H1 (cell line): ENCODE data around the gene IVNS1ABP. TPM values are rescaled to one million over a fixed set of nuclear protein-coding genes. Genes with fewer than 3 reads are reported as not detected.

Source experiments
- CTCF ChIA-PET: fragments of 300-600 bp; sonication (Branson Sonifier 250); formaldehyde crosslinking; loops from one replicate; lab custom pipeline; 2021; ENCODE audit not compliant: partially characterized antibody; lab: Charles Lee
- POLR2A ChIA-PET: fragments of 300-600 bp; sonication (Branson Sonifier 250); formaldehyde crosslinking; loops from one replicate; lab custom pipeline; 2021; ENCODE audit warnings: inconsistent platforms; ENCODE audit not compliant: partially characterized antibody; lab: Charles Lee
- DNase-seq, 2 experiments: peaks; one replicate each; pipeline versions ENCODE4 v3.0.0 to v3.0.0-alpha.2; 2010 to 2022; ENCODE audit warnings: low spot score in 2 of 2, low read depth in 1 of 2, mixed read lengths in 1 of 2
- FAIRE-seq: peaks from 2 replicates; lab custom pipeline; 2011; peaks lifted over from hg19 to GRCh38; lab: Jason Lieb, UNC
- H2AFZ ChIP-seq: 2 replicates; pipeline ENCODE4 v1.8.1; 2012; ENCODE audit warnings: low read length, inconsistent platforms
- H2AK5ac ChIP-seq: 2 replicates; pipeline ENCODE4 v1.6.1; 2013; ENCODE audit warnings: low read depth, low read length
- H2BK120ac ChIP-seq: replicated peaks from 2 replicates; pipeline ENCODE3; 2013; ENCODE audit warnings: low read depth, low read length, inconsistent platforms
- H2BK12ac ChIP-seq: 2 replicates; pipeline ENCODE4 v1.6.1; 2013; ENCODE audit warnings: low read depth, low read length
- H2BK15ac ChIP-seq: 2 replicates; pipeline ENCODE4 v1.6.1; 2013; ENCODE audit warnings: low read length
- H2BK20ac ChIP-seq: 2 replicates; pipeline ENCODE4 v1.6.1; 2013; ENCODE audit warnings: low read length
- H2BK5ac ChIP-seq: 2 replicates; pipeline ENCODE4 v1.6.1; 2013; ENCODE audit warnings: low read depth, low read length
- H3K14ac ChIP-seq: 2 replicates; pipeline ENCODE4 v1.6.1; 2013; ENCODE audit warnings: inconsistent platforms; ENCODE audit not compliant: insufficient read length
- H3K18ac ChIP-seq: 2 replicates; pipeline ENCODE4 v1.6.1; 2013; ENCODE audit warnings: low read length; ENCODE audit errors: extremely low read depth
- H3K23ac ChIP-seq: 2 replicates; pipeline ENCODE4 v1.6.1; 2013; ENCODE audit warnings: inconsistent platforms; ENCODE audit not compliant: insufficient read length
- H3K23me2 ChIP-seq: 2 replicates; pipeline ENCODE4 v1.6.1; 2013; ENCODE audit warnings: low read depth, low read length
- H3K27ac ChIP-seq: 2 replicates; pipeline ENCODE4 v1.6.1; 2011; ENCODE audit warnings: low read depth, low read length, inconsistent platforms
- H3K27me3 ChIP-seq, 4 experiments: replicated peaks in 1 of 4; 1 replicate in 1 of 4; 2 replicates in 3 of 4; pipeline versions ENCODE4 v1.6.1 to v1.8.1; 2011 to 2013; ENCODE audit warnings: low read length in 3 of 4, mild to moderate bottlenecking in 3 of 4, inconsistent platforms in 2 of 4, mixed read lengths in 2 of 4, moderate library complexity in 1 of 4; ENCODE audit not compliant: control insufficient read depth in 3 of 4, insufficient read depth in 3 of 4; ENCODE audit errors: extremely low read depth in 1 of 4
- H3K36me3 ChIP-seq, 4 experiments: 2 replicates each; pipeline versions ENCODE4 v1.6.1 to v1.8.1; 2011 to 2013; ENCODE audit warnings: mild to moderate bottlenecking in 4 of 4, low read length in 3 of 4, moderate library complexity in 2 of 4, control low read depth in 1 of 4, inconsistent platforms in 1 of 4; ENCODE audit not compliant: insufficient read depth in 4 of 4, control insufficient read depth in 2 of 4
- H3K4ac ChIP-seq: replicated peaks from 2 replicates; pipeline ENCODE3; 2013; ENCODE audit warnings: low read length, low read depth, mixed read lengths, inconsistent platforms; ENCODE audit not compliant: insufficient read length
- H3K4me1 ChIP-seq, 4 experiments: replicated peaks in 1 of 4; 1 replicate in 1 of 4; 2 replicates in 3 of 4; pipeline versions ENCODE4 v1.6.1 to v1.8.1; 2011 to 2013; ENCODE audit warnings: low read length in 3 of 4, inconsistent platforms in 2 of 4, mixed read lengths in 1 of 4; ENCODE audit not compliant: insufficient read depth in 4 of 4, control insufficient read depth in 3 of 4
- H3K4me2 ChIP-seq, 2 experiments: 2 replicates each; pipeline versions ENCODE4 v1.6.1 to v1.8.1; 2011 to 2013; ENCODE audit warnings: low read depth in 2 of 2, low read length in 2 of 2, control low read depth in 1 of 2, inconsistent platforms in 1 of 2, mild to moderate bottlenecking in 1 of 2; ENCODE audit not compliant: insufficient read depth in 1 of 2
- H3K4me3 ChIP-seq, 4 experiments: fragments of 200-600, 300-600 bp in 1 of 4; sonication (generic), shearing (Covaris generic), sonication (Bioruptor Twin) in 1 of 4; 2 replicates each; pipeline versions ENCODE4 v1.5.1 to v1.8.1; 2011 to 2016; ENCODE audit warnings: low read length in 4 of 4, low read depth in 3 of 4, control low read depth in 2 of 4, inconsistent platforms in 2 of 4, mild to moderate bottlenecking in 2 of 4, mixed read lengths in 1 of 4, moderate library complexity in 1 of 4; ENCODE audit not compliant: insufficient read depth in 2 of 4; ENCODE audit errors: extremely low read depth in 1 of 4
- H3K56ac ChIP-seq: replicated peaks from 2 replicates; pipeline ENCODE3; 2013; ENCODE audit warnings: low read depth, mild to moderate bottlenecking, mixed read lengths, low read length, inconsistent platforms; ENCODE audit not compliant: insufficient read length
- H3K79me1 ChIP-seq: 2 replicates; pipeline ENCODE4 v1.6.1; 2013; ENCODE audit warnings: low read depth, low read length, control low read depth
- H3K79me2 ChIP-seq, 2 experiments: 2 replicates each; pipeline versions ENCODE4 v1.6.1 to v1.8.1; 2012 to 2013; ENCODE audit warnings: low read length in 2 of 2, mild to moderate bottlenecking in 2 of 2, inconsistent platforms in 1 of 2; ENCODE audit not compliant: insufficient read depth in 2 of 2, control insufficient read depth in 1 of 2
- H3K9ac ChIP-seq, 4 experiments: replicated peaks in 1 of 4; 1 replicate in 1 of 4; 2 replicates in 3 of 4; pipeline versions ENCODE4 v1.6.1 to v1.8.1; 2011 to 2013; ENCODE audit warnings: low read depth in 3 of 4, low read length in 3 of 4, control low read depth in 2 of 4, mild to moderate bottlenecking in 2 of 4, moderate library complexity in 2 of 4, inconsistent platforms in 1 of 4; ENCODE audit errors: extremely low read depth in 1 of 4
- H3K9me3 ChIP-seq, 2 experiments: 2 replicates each; pipeline versions ENCODE4 v1.6.1 to v1.8.1; 2012 to 2013; ENCODE audit warnings: mild to moderate bottlenecking in 2 of 2, moderate library complexity in 2 of 2, control low read depth in 1 of 2, inconsistent platforms in 1 of 2, low read depth in 1 of 2, low read length in 1 of 2, mixed read lengths in 1 of 2; ENCODE audit not compliant: insufficient read depth in 2 of 2
- H4K20me1 ChIP-seq, 2 experiments: replicated peaks in 1 of 2; 2 replicates each; pipeline versions ENCODE3 to v1.8.1; 2011 to 2013; ENCODE audit warnings: inconsistent platforms in 2 of 2, low read length in 2 of 2, mild to moderate bottlenecking in 1 of 2; ENCODE audit not compliant: insufficient read depth in 2 of 2, control insufficient read depth in 1 of 2
- H4K5ac ChIP-seq: 2 replicates; pipeline ENCODE4 v1.6.1; 2013; ENCODE audit warnings: low read length, low read depth, mixed read lengths, inconsistent platforms; ENCODE audit not compliant: insufficient read length
- H4K8ac ChIP-seq: 2 replicates; pipeline ENCODE4 v1.8.0; 2013; ENCODE audit warnings: mild to moderate bottlenecking, moderate library complexity, low read length, inconsistent platforms; ENCODE audit not compliant: insufficient read depth; ENCODE audit errors: extremely low read depth
- H4K91ac ChIP-seq: replicated peaks from 2 replicates; pipeline ENCODE3; 2013; ENCODE audit warnings: low read length, mixed read lengths, inconsistent platforms; ENCODE audit not compliant: insufficient read length
- ASH2L ChIP-seq: fragments of 200-600, 300-600 bp; sonication (generic); IDR thresholded peaks from one replicate; pipeline ENCODE4 v1.7.1; 2017; ENCODE audit warnings: low read length
- CEBPB ChIP-seq: IDR thresholded peaks from 2 replicates; pipeline ENCODE4 v1.6.1; 2012; ENCODE audit warnings: low read depth, low read length
- EGR1 ChIP-seq: IDR thresholded peaks from 2 replicates; pipeline ENCODE4 v1.6.1; 2011; ENCODE audit warnings: low read depth, low read length, borderline replicate concordance
- FOSL1 ChIP-seq: IDR thresholded peaks from 2 replicates; pipeline ENCODE4 v1.6.1; 2011; ENCODE audit warnings: mild to moderate bottlenecking, low read depth, low read length, moderate library complexity; ENCODE audit not compliant: insufficient read depth
- PHF8 ChIP-seq: fragments of 200-600 bp; sonication (generic); conservative IDR thresholded peaks from 2 replicates; pipeline ENCODE4 v1.7.1; 2012; ENCODE audit warnings: low read depth, mild to moderate bottlenecking, inconsistent platforms, low read length, moderate library complexity
- RXRA ChIP-seq: IDR thresholded peaks from 2 replicates; pipeline ENCODE4 v1.6.1; 2011; ENCODE audit warnings: low read depth, mild to moderate bottlenecking, low read length, moderate library complexity; ENCODE audit not compliant: insufficient read depth
- WGBS, 2 experiments: shearing (Covaris generic) in 1 of 2; methylation state at CpG; one replicate each; pipeline versions ENCODE4 v1.1.6 to v1.1.7; 2013 to 2015; ENCODE audit warnings: low lambda C conversion rate in 2 of 2, mixed read lengths in 2 of 2, inconsistent platforms in 1 of 2, low coverage in 1 of 2, missing lambda C conversion rate in 1 of 2; ENCODE audit not compliant: insufficient replicate concordance in 2 of 2, insufficient coverage in 1 of 2, insufficient read length in 1 of 2; ENCODE audit errors: extremely low coverage in 1 of 2, missing lambda C conversion rate in 1 of 2; 5-methylcytosine and 5-hydroxymethylcytosine counted together
- polyA plus RNA-seq, 7 experiments: library from polyadenylated mRNA; depleted of rRNA in 3 of 7; stranded (reverse) in 5 of 7; unstranded in 2 of 7; fragments of >200 nt in 5 of 7; fragments of 200-250 nt in 2 of 7; gene quantifications; 1 replicate in 5 of 7; 2 replicates in 1 of 7; 4 replicates in 1 of 7; pipeline versions ENCODE4 v1.2.1 to v1.2.3, GENCODE V29; 2011 to 2013; ENCODE audit warnings: missing spikeins in 2 of 7, mixed read lengths in 2 of 7
- total RNA-seq: library from RNA; stranded (reverse); fragmentation: NEBNext Ultra II Directional; extraction: Animal tissue kit (Norgen Biotek cat#: 25700); gene quantifications from 2 replicates; pipeline ENCODE4 v1.2.1, GENCODE V29; 2021
- TF ChIP-seq, protein P1 (sequence below), 3 experiments: IDR thresholded peaks; 1 replicate in 2 of 3; 2 replicates in 1 of 3; pipeline versions ENCODE4 v1.5.1 to v1.6.1; 2011; ENCODE audit warnings: low read length in 3 of 3, mild to moderate bottlenecking in 3 of 3, inconsistent platforms in 2 of 3, low read depth in 1 of 3, moderate library complexity in 1 of 3; ENCODE audit not compliant: insufficient read depth in 1 of 3; ENCODE audit errors: control extremely low read depth in 1 of 3

IVNS1ABP gene
- total and polyA plus RNA-seq, 2 of the 8 experiments (the other 6 are each of a cell fraction or from before 2014, with no cell fraction given): 65.9 to 189 TPM

DNA sequence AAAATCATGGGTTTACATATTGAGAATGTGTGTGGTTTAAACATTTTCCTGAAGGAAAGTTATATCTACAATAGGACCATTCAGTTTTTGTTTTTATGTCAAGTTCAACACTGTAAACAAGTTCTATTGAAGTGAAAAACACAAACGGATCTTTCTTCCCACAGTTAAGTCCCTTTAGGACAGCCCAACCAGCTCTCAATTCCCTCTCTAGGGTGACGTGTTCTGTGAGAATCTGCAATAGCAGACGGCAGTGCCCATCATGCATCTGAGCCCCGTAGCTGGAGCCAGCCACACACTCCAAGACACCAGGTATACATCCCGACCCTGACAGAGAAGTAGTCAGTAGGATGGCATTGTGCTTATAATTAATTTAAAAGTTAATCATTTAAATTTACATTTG lies 26.3 kb upstream of the IVNS1ABP start:
- 90% methylated on average over 5 of the region's 5 CpGs; no CpG with 5 or more reads in 1 of the 2 experiments for WGBS, 2 experiments
- ChIA-PET POLR2A (no interaction called here), CTCF (no interaction called here)
- H4K91ac ChIP-seq: no peak overlapping the region
- H3K4ac ChIP-seq: no peak overlapping the region
- no peak overlapping the region for H3K9ac ChIP-seq
- H2BK120ac ChIP-seq: no peak overlapping the region
- H3K36me3 ChIP-seq: no peaks in the 10 kb centered on the region
- H3K14ac ChIP-seq: no peak overlapping the region
- DNase-seq: no peak
- H2BK5ac ChIP-seq: no peak overlapping the region
- no peak overlapping the region for H3K18ac ChIP-seq
- no peak overlapping the region for H2BK12ac ChIP-seq
- no peak overlapping the region for H3K56ac ChIP-seq
- no peak overlapping the region for H2BK15ac ChIP-seq
- no peaks in the 10 kb centered on the region for H4K20me1 ChIP-seq
- no peaks in the 10 kb centered on the region for H3K9me3 ChIP-seq
- no peak overlapping the region for H2BK20ac ChIP-seq
- H3K27ac ChIP-seq: no peak overlapping the region
- no peak for FAIRE-seq
- H3K79me1 ChIP-seq: no peaks in the 10 kb centered on the region
- no peak overlapping the region for H3K4me3 ChIP-seq
- no peak overlapping the region for H2AK5ac ChIP-seq
- H4K8ac ChIP-seq: no peak overlapping the region
- H3K27me3 ChIP-seq: no peaks in the 10 kb centered on the region
- no peaks in the 10 kb centered on the region for H3K23me2 ChIP-seq
- H3K4me2 ChIP-seq: no peak overlapping the region
- H3K4me1 ChIP-seq: peaks cover 0 to 2% (median 0%) of the 10 kb centered on the region in 4 experiments; a peak in 1 of 7 replicates
- no peak overlapping the region for H4K5ac ChIP-seq
- H2AFZ ChIP-seq: no peak overlapping the region
- no peak overlapping the region for H3K23ac ChIP-seq
- TF ChIP-seq ASH2L (no peak), RXRA (no peak), FOSL1 (no peak), CEBPB (no peak), EGR1 (no peak), PHF8 (no peak)
- TF ChIP-seq, protein P1, sequence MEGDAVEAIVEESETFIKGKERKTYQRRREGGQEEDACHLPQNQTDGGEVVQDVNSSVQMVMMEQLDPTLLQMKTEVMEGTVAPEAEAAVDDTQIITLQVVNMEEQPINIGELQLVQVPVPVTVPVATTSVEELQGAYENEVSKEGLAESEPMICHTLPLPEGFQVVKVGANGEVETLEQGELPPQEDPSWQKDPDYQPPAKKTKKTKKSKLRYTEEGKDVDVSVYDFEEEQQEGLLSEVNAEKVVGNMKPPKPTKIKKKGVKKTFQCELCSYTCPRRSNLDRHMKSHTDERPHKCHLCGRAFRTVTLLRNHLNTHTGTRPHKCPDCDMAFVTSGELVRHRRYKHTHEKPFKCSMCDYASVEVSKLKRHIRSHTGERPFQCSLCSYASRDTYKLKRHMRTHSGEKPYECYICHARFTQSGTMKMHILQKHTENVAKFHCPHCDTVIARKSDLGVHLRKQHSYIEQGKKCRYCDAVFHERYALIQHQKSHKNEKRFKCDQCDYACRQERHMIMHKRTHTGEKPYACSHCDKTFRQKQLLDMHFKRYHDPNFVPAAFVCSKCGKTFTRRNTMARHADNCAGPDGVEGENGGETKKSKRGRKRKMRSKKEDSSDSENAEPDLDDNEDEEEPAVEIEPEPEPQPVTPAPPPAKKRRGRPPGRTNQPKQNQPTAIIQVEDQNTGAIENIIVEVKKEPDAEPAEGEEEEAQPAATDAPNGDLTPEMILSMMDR (IDR thresholded peaks at IDR 0.05; ENCODE audit: control extremely low read depth in 1 of 3, insufficient read depth in 1 of 3, low read depth in 1 of 3, low read length in 3 of 3): no peak
- H3K79me2 ChIP-seq: no peaks in the 10 kb centered on the region
